OCI-LY7 (cell line): ENCODE measurements around the gene GLDN.

ENCODE experiments used
- CTCF ChIP-seq: fragments of 200-600 bp; sonication (generic); conservative IDR thresholded peaks from 2 replicates; pipeline ENCODE4 v1.5.1; 2014; ENCODE audit warnings: mild to moderate bottlenecking, antibody characterized with exemption, low read length, moderate library complexity, mixed read lengths
- EZH2phosphoT487 ChIP-seq: fragments of 200-600 bp; sonication (generic); IDR thresholded peaks from 2 replicates; pipeline ENCODE4 v1.6.1; 2018; ENCODE audit warnings: low read depth, borderline replicate concordance, mild to moderate bottlenecking, mixed run types, antibody characterized with exemption, low read length, moderate library complexity, mixed read lengths

GRCh38 chr15:51312166-51313073, 29.0 kb upstream of the GLDN start:
- TF ChIP-seq CTCF (no peak), EZH2phosphoT487 (no peak)
